OCI-M2 (cell line): ENCODE data around the gene RAX2.

Source experiments
- DNase-seq: peaks from one replicate; lab custom pipeline; 2025; ENCODE audit not compliant: unreplicated experiment; lab: John Stamatoyannopoulos, UW

The RAX2 gene

DNA sequence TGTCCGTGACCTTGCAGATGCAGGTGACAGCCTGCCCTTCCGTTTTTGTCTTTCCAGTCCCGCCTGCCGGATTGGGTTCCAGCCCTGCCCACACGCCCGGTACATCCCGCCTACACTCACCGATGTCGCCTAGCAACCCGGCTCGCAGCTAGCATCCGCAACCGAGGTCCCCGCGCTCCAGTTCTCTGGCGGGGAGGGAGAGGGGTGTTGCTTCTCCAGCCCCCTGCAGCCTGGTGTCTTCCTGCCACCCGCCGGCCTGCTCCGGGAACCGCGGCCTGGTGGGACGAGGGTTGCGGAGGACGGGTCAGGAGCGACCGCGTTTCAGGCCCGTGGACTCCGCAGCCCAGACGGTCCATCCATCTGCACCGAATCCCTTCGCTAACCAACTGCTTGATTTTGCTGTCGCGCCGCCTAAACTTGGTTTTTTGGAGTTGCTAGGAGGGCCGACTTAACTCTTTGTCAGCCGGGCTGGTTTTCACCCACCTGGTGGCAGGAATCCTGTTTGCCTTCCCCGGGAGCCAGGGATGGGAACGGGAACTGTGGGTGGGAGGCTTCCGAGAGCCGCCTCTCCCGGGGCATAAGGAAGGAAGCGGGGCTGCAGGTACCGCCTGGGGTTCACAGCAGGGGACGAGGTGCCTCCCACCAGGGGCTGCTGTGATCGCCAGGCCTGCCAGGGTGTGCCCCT is 29.5 kb upstream of the RAX2 start:
- DNase-seq: no peak

DNA sequence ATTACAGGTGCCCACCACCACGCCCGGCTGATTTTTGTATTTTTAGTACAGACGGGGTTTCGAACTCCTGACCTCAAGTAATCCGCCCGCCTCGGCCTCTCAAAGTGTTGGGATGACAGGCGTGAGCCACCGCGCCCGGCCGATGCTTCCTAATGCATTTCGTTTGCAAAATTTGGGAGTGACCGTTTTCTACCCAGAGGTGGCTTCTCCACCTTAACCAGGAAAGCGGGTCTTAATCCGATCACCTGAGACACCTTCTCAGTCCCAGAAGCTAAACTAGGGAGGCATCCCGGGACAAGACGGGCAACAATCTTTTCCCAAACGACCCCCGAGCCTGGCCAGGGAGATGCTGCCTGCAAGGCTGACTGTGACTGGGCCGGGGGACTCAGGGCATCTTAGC is 29.0 kb upstream of the RAX2 start:
- DNase-seq: no peak

GRCh38 chr19:3798137-3798536 is 26.1 kb upstream of the RAX2 start:
- DNase-seq: no peak

GRCh38 chr19:3796358-3796757 is 24.3 kb upstream of the RAX2 start:
- no peak for DNase-seq

GRCh38 chr19:3793799-3794198 is 21.8 kb upstream of the RAX2 start:
- DNase-seq: no peak

GRCh38 chr19:3792114-3792513 is 20.1 kb upstream of the RAX2 start:
- DNase-seq: no peak

DNA sequence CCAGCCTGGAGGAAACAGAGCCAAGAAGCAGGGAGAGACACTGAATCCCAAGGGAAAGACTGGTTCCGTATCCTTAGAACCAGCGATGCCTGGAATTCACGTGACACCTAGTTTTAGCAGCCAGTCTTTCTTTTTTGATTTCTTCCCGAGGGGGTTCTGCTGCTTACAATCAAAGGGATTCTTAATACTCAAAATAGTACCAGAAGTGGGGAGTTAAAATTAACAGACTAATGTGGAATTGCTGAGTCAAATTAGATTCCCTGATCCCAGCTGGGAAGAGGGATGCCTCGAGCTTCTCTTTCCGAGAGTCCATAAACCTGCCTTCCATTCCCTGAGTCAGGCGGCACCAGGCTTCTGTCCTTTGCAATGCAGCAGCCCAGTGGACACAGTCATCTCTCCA is 18.9 kb upstream of the RAX2 start:
- no peak for DNase-seq

GRCh38 chr19:3790209-3790734 is 18.2 kb upstream of the RAX2 start:
- no peak for DNase-seq

DNA sequence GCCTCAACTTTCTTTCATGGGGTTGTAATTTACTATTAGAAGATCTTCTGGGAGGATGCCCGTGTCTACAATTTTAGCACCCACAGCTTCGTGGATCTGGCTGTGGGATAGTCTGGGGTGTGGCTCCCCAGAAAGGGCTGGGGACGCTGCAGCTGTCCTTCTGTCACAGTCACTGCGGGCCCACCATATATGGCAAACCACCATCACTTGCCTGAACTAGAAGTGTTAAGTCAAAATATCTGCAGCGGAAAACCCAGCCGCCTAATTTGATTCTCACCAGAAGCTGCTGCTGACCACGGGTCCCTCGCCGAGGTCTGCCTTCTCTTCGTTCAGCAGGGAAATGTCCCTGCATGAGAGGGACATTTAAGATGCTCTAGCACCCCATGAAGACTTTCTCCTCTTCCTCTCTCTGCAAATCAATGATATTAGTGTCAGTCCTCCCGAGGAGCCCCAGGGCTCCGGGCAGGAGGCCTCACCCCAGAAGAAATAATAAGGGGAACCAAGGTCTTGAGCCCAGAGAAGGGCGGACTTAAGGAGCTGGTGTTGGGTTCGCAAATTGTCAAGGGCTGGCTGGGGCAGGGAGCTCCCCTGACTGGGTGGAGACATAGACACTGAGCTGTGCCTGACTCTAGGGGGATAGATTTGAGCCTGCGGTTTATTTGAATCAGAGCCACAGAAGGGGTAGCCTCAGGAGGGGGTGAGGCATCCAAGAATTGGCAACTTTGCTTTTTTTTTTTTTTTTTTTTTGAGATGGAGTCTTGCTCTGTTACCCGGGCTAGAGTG is 17.2 kb upstream of the RAX2 start:
- no peak for DNase-seq

DNA sequence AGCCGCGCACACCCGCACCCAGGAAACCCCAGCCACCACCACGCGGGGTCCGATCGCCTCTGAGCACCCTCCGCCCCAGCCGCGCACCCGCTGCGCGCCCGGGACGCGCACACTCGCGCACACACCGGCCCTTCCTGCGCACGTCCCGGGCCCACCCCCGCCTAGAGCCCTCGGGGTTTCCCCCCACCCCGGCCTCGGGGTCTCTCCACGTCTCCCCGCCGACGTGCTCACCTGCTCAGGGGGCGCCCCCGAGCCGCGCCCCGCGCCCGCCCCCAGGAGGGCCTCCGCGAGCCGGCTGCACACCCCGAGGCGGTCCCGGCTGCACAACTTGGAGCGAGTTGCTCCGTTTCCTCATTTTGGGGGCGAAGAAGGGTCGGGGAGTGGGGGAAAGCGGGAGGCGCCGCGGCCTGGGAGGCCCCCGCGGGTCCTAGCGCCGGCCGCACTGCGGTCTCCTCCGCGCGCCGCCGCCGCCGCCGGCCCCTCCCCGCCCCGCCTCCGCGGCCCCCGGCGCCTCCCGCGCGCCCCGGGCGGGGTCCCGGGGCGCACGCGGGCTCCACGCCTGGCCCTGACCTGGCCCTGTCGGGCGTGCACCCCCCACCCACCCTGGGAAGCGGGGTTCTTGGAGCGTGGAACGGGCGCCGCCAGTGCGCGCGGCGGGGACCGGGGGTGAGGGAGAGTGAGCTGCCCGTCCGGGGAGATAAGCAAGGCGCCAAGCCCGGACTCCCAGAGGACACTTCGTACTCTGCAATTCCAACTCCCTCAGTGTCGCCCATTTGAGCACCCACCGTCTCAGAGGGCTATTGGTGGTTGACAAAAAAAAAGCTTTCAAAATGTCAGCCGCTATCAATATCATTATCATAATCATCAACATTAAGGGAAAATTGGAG is 14.2 kb upstream of the RAX2 start, which contains the start of gene MATK:
TSS of gene MATK (minus strand) at position 444 of the 887 bp plus-strand sequence. CDS start 1,246 bp downstream, outside the sequence.
- no peak for DNase-seq

- no peak for DNase-seq
Measured at GRCh38 chr19:3785451-3785937, 13.5 kb upstream of the RAX2 start.

DNA sequence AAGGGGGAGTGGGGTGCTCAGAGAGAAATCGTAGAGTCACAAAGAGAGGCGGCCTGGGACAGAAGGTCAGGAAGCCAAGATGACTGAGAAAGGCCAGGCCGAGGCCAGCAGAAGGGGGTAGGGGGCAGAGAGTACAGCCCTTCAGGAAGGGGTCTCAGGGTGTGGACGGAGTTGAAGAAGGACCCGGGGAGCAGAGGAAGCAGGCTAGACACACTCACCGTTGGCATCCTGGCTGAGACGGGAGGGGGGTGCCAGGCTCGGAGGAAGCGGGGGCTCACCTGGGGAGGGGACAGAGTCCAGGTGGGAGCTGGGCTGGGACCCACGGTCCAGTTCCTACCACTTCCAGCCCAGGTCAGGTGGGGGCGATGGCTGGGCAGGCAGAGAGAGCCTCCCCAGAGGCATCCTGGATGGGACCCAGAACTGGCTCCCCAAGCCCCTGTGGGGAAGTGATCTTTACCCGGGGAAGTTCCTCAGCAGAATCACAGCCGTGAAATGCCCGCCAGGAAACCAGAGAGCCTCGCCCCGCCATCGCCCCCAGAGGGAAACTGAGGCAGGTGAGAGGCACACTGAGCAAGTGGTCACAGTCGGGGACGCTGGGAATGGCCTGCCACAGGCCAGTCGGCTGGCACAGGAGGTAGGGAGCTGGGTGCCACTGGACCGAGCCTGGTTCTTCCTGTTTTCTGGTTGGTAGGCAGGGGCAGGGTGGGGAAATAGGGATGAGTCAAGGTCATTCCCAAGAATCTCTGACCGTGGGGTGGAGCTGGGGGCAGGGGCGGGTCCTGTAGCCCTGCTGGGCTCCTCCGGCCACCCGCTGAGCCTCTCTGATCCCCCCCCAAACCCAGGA is 12.8 kb upstream of the RAX2 start:
- no peak for DNase-seq

DNA sequence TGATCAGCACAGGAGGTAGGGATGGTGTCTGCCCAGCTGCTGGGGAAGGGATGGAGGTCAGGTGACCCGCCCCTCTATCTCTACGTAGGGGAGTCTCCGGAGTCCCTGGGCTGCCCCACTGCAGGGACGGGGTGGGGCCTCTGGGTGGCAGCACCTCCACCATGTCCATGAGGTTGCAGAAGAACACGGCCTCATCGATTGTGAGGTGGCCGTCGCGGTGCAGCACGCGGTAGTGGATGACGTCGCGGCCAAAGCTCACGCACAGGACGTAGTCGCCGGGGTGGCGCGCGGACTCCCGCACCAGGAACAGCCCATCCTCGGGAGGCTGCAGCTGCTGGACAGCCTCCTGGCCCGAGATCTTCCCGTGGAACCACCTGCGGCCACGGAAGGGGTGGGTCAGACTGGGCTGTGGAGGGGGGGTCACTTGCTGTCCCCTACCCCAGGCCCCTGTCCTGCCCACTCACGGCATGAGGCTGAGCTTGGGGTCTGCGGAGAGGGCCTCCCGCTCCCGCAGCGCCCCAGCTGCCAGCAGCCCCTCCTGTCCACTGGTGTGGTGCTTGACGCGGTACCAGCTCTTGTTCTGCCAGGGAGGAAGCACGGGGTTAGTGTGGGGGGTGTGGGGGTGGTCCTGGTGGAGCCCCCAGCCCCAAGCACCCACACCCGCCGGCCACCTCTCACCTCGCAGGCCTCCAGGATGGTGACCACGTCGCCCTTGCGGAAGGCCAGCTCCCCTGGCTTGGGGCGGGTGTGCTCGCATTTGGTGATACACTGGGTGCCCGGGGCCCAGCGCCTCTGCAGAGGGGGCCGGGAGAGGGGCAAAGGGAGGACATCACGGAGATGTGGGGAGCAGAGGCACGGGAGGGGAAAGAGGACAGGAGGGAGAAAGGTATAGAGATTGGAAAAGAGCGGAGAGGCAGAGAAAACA is 11.9 kb upstream of the RAX2 start:
- DNase-seq: no peak

- no peak for DNase-seq
Measured at GRCh38 chr19:3782903-3783302, 10.9 kb upstream of the RAX2 start.

GRCh38 chr19:3782330-3782729 is 10.3 kb upstream of the RAX2 start:
- no peak for DNase-seq

DNA sequence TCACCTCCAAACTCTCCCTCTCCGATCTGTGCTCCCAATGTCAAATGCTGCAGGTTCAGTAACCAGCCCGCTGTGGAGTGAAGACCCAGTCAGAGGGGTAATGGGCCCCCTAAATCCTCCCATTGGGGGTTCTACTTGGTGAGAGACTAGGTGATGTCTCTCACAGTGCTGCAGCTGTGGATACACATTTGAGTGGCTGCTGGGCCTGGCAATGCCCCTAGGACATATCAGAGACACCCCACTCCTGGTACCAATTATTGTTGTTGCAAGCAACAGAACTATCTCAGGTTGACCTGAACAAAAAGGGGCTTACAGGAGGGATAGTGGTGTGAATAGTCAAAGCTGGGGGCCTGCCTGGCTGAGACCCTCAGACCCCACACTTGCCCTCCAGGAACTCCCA is 9.6 kb upstream of the RAX2 start:
- no peak for DNase-seq

- DNase-seq: no peak
Measured at GRCh38 chr19:3780786-3781304, 8.8 kb upstream of the RAX2 start.

DNA sequence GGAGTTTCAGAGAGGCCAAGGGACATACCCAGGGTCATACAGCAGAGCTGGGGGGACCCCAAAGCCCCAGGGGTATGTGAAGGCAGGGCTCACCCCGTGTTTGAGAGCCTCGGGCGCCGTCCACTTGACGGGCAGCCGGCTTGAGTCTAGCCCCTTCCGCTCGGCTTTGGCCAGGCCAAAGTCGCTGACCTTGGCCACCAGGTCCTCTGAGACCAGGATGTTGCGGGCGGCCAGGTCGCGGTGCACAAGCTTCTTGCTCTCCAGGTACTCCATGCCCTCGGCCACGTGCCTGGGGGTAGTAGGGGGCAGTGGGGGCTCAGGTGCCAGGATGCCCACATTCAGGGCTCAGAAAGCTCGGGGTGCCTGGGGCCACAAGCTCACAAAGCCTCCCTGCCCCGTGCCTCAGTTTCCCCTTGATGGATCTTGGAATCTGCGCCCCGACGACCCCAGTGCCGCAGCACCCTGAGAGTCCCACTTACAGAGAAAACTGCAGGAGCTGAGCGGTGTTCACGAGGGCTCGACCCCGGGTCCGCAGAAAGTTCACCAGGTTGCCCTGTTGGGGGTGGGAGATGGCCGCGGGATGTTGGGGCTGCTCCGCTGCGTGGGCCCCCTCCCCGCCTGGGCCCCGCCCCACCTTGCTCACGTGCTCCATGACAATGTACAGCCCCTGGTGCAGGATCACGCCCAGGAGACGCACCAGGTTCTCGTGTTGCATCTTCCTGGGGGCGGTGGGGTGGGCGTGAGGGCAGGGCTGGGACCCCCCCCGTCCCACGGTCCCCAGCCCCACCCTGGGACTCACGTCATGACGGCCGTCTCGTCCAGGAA is 7.1 kb upstream of the RAX2 start:
- DNase-seq: no peak
